Testis (tissue), 2 donors: ENCODE measurements around the gene P2RY6.

Experiments
- POLR2A ChIP-seq: fragments of 450-650 bp; IDR thresholded peaks from one replicate; pipeline ENCODE4 v1.6.1; 2017; ENCODE audit warnings: antibody characterized with exemption, mild to moderate bottlenecking, moderate library complexity
- TF ChIP-seq, protein P1 (sequence below), 3 experiments: fragments of 450-650 bp in 2 of 3; fragments of 200-600 bp in 1 of 3; sonication (generic) in 1 of 3; IDR thresholded peaks; one replicate each; pipeline ENCODE4 v1.5.1; 2016 to 2019; ENCODE audit warnings: antibody characterized with exemption in 3 of 3, mild to moderate bottlenecking in 2 of 3, moderate library complexity in 1 of 3

DNA sequence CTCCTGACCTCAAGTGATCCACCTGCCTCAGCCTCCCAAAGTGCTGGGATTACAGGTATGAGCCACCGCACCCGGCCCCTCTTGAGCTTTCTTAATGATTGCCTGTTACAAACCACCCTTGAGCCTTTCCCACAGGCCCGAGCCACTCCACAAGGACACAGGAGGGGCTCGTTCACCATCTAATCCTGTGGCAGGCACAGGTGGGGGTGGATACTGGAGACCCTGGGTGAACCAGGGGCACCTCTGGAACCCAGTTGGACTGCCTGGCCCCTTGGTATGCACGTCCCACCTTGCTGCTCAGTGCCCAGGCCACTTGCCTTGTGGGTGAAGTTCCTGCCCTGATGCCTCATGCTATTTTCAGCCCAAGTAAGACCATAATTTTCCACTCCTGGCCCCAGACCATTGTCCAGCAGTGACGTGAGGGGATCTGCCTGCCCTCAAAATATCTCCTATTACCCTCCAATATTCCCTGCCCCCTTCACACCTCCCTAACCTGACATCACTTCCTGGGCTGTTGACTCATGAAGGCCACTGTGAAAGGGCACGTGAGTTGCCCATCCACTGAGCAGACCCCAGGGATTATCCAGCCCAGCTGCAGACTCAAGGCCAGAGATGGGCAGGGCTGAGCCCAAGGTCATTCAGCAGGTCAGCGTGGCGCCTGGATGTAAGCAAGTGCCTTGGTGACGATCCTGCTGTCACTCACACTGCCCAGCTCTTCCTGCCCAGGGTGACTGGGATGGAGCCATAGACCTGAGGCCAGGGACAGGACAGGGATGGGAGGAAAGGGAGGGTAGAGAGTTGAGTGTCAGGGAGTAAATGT, 34.5 kb upstream of the P2RY6 start:
- TF ChIP-seq POLR2A = no peak
- TF ChIP-seq, protein P1, sequence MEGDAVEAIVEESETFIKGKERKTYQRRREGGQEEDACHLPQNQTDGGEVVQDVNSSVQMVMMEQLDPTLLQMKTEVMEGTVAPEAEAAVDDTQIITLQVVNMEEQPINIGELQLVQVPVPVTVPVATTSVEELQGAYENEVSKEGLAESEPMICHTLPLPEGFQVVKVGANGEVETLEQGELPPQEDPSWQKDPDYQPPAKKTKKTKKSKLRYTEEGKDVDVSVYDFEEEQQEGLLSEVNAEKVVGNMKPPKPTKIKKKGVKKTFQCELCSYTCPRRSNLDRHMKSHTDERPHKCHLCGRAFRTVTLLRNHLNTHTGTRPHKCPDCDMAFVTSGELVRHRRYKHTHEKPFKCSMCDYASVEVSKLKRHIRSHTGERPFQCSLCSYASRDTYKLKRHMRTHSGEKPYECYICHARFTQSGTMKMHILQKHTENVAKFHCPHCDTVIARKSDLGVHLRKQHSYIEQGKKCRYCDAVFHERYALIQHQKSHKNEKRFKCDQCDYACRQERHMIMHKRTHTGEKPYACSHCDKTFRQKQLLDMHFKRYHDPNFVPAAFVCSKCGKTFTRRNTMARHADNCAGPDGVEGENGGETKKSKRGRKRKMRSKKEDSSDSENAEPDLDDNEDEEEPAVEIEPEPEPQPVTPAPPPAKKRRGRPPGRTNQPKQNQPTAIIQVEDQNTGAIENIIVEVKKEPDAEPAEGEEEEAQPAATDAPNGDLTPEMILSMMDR (IDR thresholded peaks at IDR 0.05) = no peak
